ENCODE data around the gene TNC.

Gene TNC

DNA sequence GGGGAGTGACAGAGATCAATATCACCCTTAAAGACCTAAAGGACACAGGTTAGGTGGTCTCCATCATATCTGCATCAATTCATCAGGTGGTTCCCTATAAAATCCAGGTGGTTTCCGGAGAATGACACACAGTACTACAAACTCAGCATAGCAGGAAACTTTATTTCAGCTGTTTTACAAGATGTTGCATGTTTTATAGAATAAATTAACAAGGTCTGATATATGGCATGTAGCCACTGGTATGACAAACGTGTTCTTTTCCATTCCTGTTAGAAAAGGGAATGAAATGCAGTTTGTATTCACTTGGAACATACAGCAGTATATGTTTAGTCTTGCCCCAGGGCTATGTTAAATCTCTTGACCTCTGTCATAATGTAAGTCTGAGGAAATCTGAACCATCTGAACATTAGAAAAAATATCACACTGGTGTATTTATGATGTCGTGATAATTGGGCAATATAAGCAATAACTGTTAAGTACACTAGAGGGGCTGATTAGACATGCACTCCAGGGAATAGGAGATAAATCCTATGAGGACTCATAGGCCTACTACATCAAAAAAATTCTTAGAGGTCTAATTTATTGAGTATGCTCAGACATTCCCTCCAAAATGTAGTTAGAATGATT lies 145.3 kb downstream of the TNC start:
- TF ChIP-seq, protein P1, sequence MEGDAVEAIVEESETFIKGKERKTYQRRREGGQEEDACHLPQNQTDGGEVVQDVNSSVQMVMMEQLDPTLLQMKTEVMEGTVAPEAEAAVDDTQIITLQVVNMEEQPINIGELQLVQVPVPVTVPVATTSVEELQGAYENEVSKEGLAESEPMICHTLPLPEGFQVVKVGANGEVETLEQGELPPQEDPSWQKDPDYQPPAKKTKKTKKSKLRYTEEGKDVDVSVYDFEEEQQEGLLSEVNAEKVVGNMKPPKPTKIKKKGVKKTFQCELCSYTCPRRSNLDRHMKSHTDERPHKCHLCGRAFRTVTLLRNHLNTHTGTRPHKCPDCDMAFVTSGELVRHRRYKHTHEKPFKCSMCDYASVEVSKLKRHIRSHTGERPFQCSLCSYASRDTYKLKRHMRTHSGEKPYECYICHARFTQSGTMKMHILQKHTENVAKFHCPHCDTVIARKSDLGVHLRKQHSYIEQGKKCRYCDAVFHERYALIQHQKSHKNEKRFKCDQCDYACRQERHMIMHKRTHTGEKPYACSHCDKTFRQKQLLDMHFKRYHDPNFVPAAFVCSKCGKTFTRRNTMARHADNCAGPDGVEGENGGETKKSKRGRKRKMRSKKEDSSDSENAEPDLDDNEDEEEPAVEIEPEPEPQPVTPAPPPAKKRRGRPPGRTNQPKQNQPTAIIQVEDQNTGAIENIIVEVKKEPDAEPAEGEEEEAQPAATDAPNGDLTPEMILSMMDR (IDR thresholded peaks at IDR 0.05; ENCODE audit: control insufficient read depth, insufficient read depth, low read depth, low read length, missing control alignments) = no peak
- no peak overlapping the region for H3K4me3 ChIP-seq (ENCODE audit: control insufficient read depth, low read depth, low read length)
- no peak for DNase-seq (ENCODE audit: low read depth)
